Sciatic nerve (tissue), 2 donors: ENCODE results near the gene AJM1. TPM values are rescaled to one million over a fixed set of nuclear protein-coding genes. Genes with fewer than 3 reads are reported as not detected.

Source experiments
- ATAC-seq: fragments of 200-7000 bp; cut with Tn5 transposase; one replicate; pipeline ENCODE4 v1.9.1; 2020; ENCODE audit warnings: mild to moderate bottlenecking, moderate library complexity
- DNase-seq: peaks from one replicate; pipeline ENCODE4 v3.0.0-alpha.2; 2020; ENCODE audit warnings: low spot score
- intact Hi-C: fragments of 100-400 bp; cut with DNase I; formaldehyde crosslinking; loops from one replicate; pipeline ENCODE4 v1.14.2; 2022
- total RNA-seq: library from RNA; stranded (reverse); fragmentation: NEBNext Ultra II Directional; extraction: Animal tissue kit (Norgen Biotek cat#: 25700); gene quantifications from one replicate; pipeline ENCODE4 v1.2.1, GENCODE V29; 2021
- donor health status: DM: no; HTN: no; CAD: no.
- donor health status: DM: no; HTN: no; CAD: no.

Gene AJM1
- total RNA-seq, 1 donor from 2014 or later = 3.1 TPM

- intact Hi-C loops = no loop called here
- DNase-seq (no peak), ATAC-seq (peak; percentile 13)
Observed at GRCh38 chr9:136806631-136807201, 35.6 kb upstream of the AJM1 start.

DNA sequence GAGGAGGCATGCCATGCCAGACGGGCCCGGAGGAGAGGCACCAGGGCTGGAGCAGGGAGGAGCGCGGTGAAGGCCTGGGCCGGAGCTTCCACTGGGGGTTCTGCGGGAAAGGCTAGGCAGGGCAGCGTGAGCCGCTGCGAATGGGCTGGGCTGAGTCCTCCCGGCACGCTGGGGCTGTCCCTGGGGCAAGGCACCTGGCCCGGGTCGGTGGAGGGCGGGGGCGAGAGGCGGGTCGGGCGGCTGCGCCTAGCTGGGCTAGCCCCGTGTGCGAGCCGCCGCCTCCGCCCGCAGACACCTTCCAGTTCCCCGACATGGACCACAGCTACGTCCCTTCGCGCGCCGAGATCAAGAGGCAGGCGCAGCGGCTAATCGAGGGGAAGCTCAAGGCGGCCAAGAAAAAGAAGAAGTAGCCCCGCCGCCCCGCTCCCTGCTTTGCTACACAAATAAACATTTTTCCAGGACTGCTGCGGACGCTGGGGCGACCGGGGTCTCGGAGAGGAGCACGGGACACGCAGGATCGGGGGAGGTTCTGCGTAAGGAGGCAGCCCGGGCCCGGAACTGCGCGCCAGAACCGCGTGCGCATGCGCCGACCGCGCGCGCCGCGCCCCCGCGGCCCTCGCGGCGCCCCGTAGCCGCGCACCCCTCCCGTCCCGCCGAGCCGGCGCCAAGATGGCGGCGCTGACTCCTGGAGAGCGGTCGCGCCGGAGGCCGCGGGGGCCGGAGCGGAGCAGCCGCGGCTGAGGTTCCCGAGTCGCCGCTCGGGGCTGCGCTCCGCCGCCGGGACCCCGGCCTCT is 34.8 kb upstream of the AJM1 start, which contains the start of gene RABL6:
Gene RABL6, plus strand, starts transcription at position 668 of the 794 bp plus-strand sequence. CDS start 249 bp downstream, outside the sequence.
- intact Hi-C loops = no loop called here
- DNase-seq = peak; percentile 86
- ATAC-seq = peak; percentile 86

DNA sequence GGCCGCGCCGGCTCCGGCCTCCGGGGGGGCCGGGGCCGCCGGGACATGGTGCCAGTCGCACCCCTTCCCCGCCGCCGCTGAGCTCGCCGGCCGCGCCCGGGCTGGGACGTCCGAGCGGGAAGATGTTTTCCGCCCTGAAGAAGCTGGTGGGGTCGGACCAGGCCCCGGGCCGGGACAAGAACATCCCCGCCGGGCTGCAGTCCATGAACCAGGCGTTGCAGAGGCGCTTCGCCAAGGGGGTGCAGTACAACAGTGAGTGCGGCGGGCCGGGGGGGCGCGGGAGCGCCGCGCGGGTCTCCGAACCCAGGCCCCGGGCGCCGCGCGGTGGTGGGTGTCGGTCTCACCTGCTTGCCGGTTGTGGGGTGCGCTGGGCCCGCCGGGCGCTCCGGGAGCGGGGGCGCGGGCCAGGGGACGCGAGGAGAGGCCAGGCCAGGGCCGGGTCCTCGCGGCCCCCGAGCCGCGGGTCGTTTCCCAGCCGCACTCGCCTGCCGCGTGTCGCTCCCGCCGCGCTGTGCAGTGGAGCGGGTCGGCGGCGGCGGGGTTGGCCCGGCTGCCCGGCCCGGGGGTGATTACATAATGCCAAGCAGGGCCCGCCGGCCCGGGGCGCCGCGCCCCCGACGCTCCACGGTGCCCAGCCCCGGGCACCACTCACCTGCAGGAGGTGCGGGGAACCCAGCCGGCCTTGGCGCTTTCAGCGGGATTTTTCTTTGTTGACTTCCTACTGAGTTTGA is 34.0 kb upstream of the AJM1 start:
- intact Hi-C loops = no loop called here
- DNase-seq (no peak), ATAC-seq (no peak)

DNA sequence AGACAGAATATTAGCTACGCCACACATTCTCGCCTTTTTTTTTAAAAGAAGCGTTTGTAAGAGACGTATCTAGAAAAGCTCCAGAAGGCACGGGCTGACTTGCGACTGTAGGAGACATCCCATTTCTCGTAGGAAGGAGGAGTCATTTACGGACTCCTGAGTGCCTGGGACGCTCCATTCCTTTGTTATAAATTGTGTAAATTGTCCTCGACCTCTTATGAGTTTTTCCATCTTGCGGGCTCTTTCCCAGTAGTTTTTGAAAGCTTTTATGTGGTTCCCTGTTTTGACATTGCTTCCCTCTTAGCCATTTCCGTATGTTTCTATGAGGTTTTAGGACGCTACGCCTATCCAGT is 33.5 kb upstream of the AJM1 start:
- DNase-seq (no peak), ATAC-seq (no peak)
- intact Hi-C loops = no loop called here

GRCh38 chr9:136814725-136815421 is 27.4 kb upstream of the AJM1 start:
- intact Hi-C loops = no loop called here
- DNase-seq (no peak), ATAC-seq (no peak)

GRCh38 chr9:136815422-136815782 is 26.9 kb upstream of the AJM1 start:
- intact Hi-C loops = no loop called here
- DNase-seq = no peak
- no peak for ATAC-seq

DNA sequence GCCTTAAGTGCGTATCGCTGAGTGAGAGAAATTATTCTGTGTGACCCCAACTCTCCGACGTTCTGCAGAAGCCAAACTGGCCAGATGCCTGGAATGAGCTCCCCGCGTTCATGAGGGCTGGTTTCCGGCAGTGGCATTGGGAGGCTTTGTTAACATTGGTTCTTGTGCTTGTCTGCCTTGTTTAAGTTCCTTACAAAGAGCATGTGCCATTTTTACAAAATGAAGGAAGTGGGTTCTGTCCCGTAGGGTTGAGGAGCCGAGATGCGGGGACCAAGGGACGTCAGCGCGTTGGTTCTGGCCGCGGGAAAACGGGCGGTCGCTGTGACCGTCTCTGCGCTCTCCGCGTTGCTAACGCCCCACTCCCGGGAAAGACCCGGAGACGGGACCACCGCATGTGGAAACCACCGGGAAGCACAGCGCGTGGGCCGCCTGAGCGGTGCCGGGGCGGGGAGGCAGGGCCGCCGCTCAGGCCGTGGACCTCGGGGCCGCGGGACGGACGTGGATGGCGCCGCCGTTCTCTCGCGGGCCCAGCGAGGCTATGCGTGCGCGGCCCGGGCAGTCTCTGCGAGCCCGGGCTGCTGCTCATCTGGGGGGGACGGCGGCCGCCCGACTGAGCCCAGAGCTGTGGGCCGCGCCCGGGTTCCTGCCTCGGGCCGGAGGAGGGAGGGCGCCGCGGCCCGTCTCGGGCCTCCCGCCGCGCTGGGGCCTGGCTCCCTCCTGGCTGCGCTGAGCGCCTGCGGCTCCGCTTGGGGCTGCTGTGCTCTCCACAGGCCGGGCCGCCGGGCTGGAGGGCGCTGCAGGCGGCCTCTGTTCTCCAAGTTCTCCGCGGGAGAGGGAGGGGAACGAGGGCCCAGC is 21.1 kb upstream of the AJM1 start:
- DNase-seq (no peak), ATAC-seq (peak; percentile 45)
- intact Hi-C loops = no loop called here

- DNase-seq (no peak), ATAC-seq (no peak)
- intact Hi-C loops = no loop called here
Observed at GRCh38 chr9:136821826-136822544, 20.3 kb upstream of the AJM1 start.

GRCh38 chr9:136823136-136824046 is 18.9 kb upstream of the AJM1 start:
- ATAC-seq = no peak
- no peak for DNase-seq
- intact Hi-C loops = no loop called here

GRCh38 chr9:136824496-136825225 is 17.6 kb upstream of the AJM1 start:
- ATAC-seq = no peak
- DNase-seq = no peak
- intact Hi-C loops = no loop called here

DNA sequence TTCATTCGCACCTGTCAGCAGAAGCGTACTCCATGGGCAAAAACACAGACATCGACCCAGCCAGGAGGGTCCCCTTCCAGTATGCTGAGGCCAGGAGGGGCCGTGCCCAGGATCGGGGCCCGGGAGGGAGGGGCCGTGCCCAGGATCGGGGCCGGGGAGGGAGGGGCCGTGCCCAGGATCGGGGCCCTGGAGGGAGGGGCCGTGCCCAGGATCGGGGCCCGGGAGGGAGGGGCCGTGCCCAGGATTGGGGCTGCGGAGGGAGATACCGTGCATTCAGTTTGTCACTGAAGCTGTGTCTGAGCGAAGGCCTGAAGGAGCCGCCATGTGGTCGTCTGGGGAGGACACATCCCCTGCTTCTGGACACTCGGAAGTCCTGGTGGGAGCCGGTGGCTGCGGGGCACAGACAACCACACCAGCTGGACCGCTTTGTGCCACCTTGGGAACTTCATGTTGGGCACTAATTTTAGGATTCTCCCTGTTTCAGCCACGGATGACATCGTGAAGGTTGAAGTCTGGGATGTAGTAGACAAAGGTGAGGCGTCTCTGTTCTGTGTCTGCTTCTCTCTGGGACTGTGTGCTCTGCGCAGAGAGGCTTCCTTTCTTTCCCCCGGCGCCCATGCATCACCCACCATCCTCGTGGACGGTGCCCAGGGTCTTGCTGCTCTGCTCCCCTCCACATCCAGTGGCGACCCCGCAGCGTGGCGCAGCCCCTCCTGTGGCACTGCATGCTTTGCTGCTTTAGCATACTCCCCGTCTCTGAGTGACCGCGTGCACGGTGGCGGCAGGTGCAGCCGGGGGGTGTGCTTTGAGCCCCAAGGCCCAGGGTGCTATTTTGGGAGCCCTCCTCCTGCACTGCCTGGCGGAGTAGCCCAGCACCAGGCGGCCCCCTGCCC is 16.7 kb upstream of the AJM1 start:
- no peak for ATAC-seq
- DNase-seq = no peak
- intact Hi-C loops = no loop called here

GRCh38 chr9:136826188-136826541 is 16.1 kb upstream of the AJM1 start:
- DNase-seq = no peak
- ATAC-seq = no peak
- intact Hi-C loops = no loop called here

DNA sequence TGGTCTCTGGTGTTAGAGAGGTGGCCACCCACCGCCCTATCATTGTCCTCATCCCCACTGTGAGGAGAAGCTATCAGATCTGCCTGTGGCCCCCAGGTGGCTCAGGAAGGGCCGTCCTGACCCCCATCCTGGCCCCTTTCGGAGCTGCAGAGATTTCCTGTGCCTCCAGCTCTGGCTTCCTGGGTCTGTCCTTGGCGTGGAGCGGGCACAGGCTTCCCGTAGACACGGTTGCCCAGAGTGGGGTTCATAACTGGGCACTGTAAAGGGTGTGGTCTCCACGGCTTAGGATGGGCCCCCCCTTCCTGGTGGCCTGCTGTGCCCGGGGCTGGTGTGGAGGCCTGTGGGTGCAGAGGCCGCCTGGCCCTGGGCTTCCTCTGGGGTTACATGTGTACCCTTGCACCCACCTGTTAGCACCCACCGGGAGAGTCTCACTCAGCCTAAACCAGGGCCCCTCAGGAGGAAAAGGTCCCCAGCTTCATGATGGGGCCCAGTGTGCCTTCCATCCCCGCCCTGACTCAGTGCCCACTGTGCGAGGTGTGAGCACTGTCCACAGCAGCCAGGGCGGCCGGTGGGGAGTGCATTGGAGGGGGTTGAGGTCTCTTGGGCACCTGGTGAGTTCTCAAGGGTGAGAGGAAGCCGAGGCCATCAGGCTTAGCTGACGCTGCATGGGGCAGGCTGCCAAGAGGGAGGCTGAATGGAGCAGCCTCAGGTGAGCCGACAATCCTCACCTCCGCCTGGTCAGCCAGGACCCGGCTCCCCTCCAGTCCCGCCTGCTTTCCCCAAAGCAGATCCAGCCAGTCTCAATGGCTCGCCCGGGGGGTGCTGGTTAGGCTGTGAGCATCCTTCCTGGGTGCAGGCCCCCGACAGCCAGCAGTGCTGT is 15.3 kb upstream of the AJM1 start:
- intact Hi-C loops = no loop called here
- no peak for ATAC-seq
- no peak for DNase-seq

DNA sequence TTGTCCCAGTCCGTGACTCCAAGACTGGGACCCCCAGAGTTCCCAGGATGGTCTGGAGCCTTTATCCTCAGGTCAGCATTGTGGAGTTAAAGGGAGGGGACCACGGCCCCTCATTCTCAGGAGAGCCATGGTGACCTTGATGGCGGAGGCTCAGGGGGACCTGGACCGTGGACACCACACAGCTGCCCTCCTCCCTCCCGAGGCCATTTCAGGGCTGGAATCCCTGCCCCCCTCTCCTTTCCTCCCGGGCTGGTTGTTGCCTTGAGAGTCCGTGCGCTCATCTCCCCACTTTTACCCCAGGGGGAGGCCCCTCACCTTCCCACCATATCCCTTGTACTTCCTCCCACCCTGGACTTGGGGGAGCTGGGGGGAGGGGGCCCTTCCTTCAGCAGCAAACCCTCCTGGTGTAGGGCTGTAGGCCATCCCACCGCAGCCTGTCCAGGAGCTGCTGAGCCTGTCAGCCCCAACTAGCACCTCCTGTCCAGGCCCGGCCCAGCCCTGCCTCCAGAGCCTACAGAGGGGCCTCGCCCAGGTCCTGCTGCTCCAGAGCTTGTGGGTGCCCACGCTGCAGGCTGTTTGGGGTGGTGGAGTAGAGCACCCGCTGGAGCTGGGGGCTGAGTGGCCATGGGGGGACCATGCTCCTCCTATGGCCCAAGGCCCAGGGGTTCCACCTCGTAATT is 14.3 kb upstream of the AJM1 start:
- ATAC-seq = no peak
- intact Hi-C loops = no loop called here
- no peak for DNase-seq
